ENCODE measurements around the gene TENM3.

TENM3 gene

GRCh38 chr4:182827166-182827565 is 584.0 kb downstream of the TENM3 start:
- in situ Hi-C loops (cut with MboI; ENCODE audit: low sequenced_read_pairs): no loop called here

GRCh38 chr4:182827954-182828353 is 584.8 kb downstream of the TENM3 start:
- in situ Hi-C loops (cut with MboI; ENCODE audit: low sequenced_read_pairs): no loop called here

GRCh38 chr4:182828360-182829025 is 585.3 kb downstream of the TENM3 start:
- in situ Hi-C loops (cut with MboI; ENCODE audit: low sequenced_read_pairs): no loop called here

- in situ Hi-C loops (cut with MboI; ENCODE audit: low sequenced_read_pairs): no loop called here
These were observed 586.0 kb downstream of the TENM3 start for GRCh38 chr4:182829196-182829595.

- in situ Hi-C loops (cut with MboI; ENCODE audit: low sequenced_read_pairs): no loop called here
These were observed 588.2 kb downstream of the TENM3 start for GRCh38 chr4:182831376-182831775.

GRCh38 chr4:182832352-182833120 is 589.3 kb downstream of the TENM3 start:
- in situ Hi-C loops (cut with MboI; ENCODE audit: low sequenced_read_pairs): no loop called here

GRCh38 chr4:182835006-182835740 is 592.0 kb downstream of the TENM3 start:
- in situ Hi-C loops (cut with MboI; ENCODE audit: low sequenced_read_pairs): no loop called here

GRCh38 chr4:182837831-182838230 is 594.6 kb downstream of the TENM3 start:
- in situ Hi-C loops (cut with MboI; ENCODE audit: low sequenced_read_pairs): no loop called here

GRCh38 chr4:182838535-182838934 is 595.3 kb downstream of the TENM3 start:
- in situ Hi-C loops (cut with MboI; ENCODE audit: low sequenced_read_pairs): no loop called here

GRCh38 chr4:182839256-182839655 is 596.1 kb downstream of the TENM3 start:
- in situ Hi-C loops (cut with MboI; ENCODE audit: low sequenced_read_pairs): no loop called here

GRCh38 chr4:182840108-182840507 is 596.9 kb downstream of the TENM3 start:
- in situ Hi-C loops (cut with MboI; ENCODE audit: low sequenced_read_pairs): no loop called here

GRCh38 chr4:182842104-182842600 is 599.0 kb downstream of the TENM3 start:
- in situ Hi-C loops (cut with MboI; ENCODE audit: low sequenced_read_pairs): no loop called here

- in situ Hi-C loops (cut with MboI; ENCODE audit: low sequenced_read_pairs): no loop called here
These were observed 599.7 kb downstream of the TENM3 start for GRCh38 chr4:182842759-182843390.

GRCh38 chr4:182843808-182844325 is 600.7 kb downstream of the TENM3 start:
- in situ Hi-C loops (cut with MboI; ENCODE audit: low sequenced_read_pairs): no loop called here

- in situ Hi-C loops (cut with MboI; ENCODE audit: low sequenced_read_pairs): no loop called here
These were observed 602.4 kb downstream of the TENM3 start for GRCh38 chr4:182845618-182846017.

GRCh38 chr4:182846036-182846435 is 602.8 kb downstream of the TENM3 start:
- in situ Hi-C loops (cut with MboI; ENCODE audit: low sequenced_read_pairs): no loop called here

GRCh38 chr4:182847576-182848450 is 604.6 kb downstream of the TENM3 start:
- in situ Hi-C loops (cut with MboI; ENCODE audit: low sequenced_read_pairs): no loop called here

- in situ Hi-C loops (cut with MboI; ENCODE audit: low sequenced_read_pairs): no loop called here
These were observed 605.5 kb downstream of the TENM3 start for GRCh38 chr4:182848685-182849084.

Data from HL-60/S4 (cell line).